ENCODE results near the gene GRB2. TPM values are rescaled to one million over a fixed set of nuclear protein-coding genes. Genes with fewer than 3 reads are reported as not detected.
A peak's percentile ranks its signal among the peaks of the same experiment; 100 is the strongest.

The GRB2 gene
- total and polyA plus RNA-seq, 4 donors, result 51.0 to 198 (median 114) TPM

DNA sequence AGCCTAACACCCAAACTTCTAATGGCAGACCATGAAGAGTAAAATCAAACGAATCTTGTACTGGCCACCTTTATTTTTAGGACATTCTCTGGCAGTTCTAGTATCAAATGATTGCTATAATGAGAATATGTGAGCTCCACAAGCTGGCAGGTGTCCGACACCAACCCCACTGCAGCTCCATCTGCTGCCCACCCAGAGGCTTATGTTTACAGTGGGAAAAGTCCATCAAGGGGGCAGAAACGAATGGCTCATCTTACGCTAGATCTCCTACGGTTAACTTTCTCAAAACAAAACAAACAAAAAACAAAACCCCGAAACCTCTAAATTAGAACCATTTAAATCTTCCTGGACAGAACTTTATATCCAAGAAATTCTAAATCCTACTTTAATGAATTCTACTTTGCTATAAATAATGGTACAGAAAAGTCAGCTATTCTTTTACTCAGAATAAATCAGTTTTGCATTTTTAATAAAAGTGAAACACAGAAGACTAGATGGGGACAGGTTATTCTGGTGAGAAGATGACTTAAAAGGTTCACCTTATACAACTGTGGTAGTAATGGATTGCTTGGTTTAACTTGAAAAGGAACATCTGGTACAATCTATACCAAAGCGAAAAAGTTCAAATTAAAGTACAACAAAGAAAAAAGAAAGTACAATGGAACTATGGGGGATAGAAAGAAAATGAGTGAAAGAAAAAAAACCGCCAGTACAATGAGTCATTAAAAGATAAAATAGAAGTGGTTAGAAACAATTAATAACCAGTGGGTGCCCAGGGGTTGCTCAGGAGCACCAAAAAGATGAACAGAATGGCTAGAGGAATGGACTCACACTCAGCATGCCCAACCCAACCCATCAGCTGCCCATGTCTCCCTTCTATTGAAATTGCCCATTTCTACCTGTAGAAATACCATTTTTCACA, 40.2 kb downstream of the GRB2 start:
- Histone ChIP-seq H3K27ac (ENCODE audit: low read depth in 1 of 2, low read length in 1 of 2) (peak overlapping the region in 1 of 2 donors; percentile 31), H3K4me1 (ENCODE audit: control insufficient read depth in 5 of 5, insufficient read depth in 5 of 5, low read length in 5 of 5) (peaks cover 0 to 43% (median 2%) of the 10 kb centered on the region in 5 donors), H3K27me3 (ENCODE audit: control insufficient read depth in 3 of 3, insufficient read depth in 3 of 3, low read length in 2 of 3) (no peaks in the 10 kb centered on the region), H3K9me3 (ENCODE audit: control insufficient read depth in 4 of 4, insufficient read depth in 3 of 4, low read length in 3 of 4) (no peaks in the 10 kb centered on the region), H3K9ac (ENCODE audit: insufficient read depth in 1 of 2, low read length in 2 of 2) (no peak overlapping the region), H3K4me3 (no peak overlapping the region), H3K36me3 (ENCODE audit: control insufficient read depth in 4 of 4, insufficient read depth in 4 of 4, low read length in 4 of 4) (no peaks in the 10 kb centered on the region)
- TF ChIP-seq, protein P1, sequence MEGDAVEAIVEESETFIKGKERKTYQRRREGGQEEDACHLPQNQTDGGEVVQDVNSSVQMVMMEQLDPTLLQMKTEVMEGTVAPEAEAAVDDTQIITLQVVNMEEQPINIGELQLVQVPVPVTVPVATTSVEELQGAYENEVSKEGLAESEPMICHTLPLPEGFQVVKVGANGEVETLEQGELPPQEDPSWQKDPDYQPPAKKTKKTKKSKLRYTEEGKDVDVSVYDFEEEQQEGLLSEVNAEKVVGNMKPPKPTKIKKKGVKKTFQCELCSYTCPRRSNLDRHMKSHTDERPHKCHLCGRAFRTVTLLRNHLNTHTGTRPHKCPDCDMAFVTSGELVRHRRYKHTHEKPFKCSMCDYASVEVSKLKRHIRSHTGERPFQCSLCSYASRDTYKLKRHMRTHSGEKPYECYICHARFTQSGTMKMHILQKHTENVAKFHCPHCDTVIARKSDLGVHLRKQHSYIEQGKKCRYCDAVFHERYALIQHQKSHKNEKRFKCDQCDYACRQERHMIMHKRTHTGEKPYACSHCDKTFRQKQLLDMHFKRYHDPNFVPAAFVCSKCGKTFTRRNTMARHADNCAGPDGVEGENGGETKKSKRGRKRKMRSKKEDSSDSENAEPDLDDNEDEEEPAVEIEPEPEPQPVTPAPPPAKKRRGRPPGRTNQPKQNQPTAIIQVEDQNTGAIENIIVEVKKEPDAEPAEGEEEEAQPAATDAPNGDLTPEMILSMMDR (IDR thresholded peaks at IDR 0.05; ENCODE audit: control extremely low read depth, extremely low read depth), result no peak
- no peak for DNase-seq
- WGBS, 2 donors, result 71 to 79% methylated on average over 8 of the region's 8 CpGs
- ATAC-seq (ENCODE audit: insufficient read depth, low FRiP score), result no peak

- no peaks in the 10 kb centered on the region for H3K36me3 ChIP-seq (ENCODE audit: control insufficient read depth in 4 of 4, insufficient read depth in 4 of 4, low read length in 4 of 4)
- H3K4me1 ChIP-seq (ENCODE audit: control insufficient read depth in 5 of 5, insufficient read depth in 5 of 5, low read length in 5 of 5), result peaks cover 0 to 34% (median 2%) of the 10 kb centered on the region in 5 donors
- 76 to 87% methylated on average over 2 of the region's 2 CpGs for WGBS, 2 donors
- H3K9me3 ChIP-seq (ENCODE audit: control insufficient read depth in 4 of 4, insufficient read depth in 3 of 4, low read length in 3 of 4), result no peaks in the 10 kb centered on the region
- DNase-seq, result no peak
- peak; percentile 34 for ATAC-seq (ENCODE audit: insufficient read depth, low FRiP score)
- H3K4me3 ChIP-seq, result no peak overlapping the region
- TF ChIP-seq, protein P1 (IDR thresholded peaks at IDR 0.05; ENCODE audit: control extremely low read depth, extremely low read depth), result no peak
- H3K9ac ChIP-seq (ENCODE audit: insufficient read depth in 1 of 2, low read length in 2 of 2), result no peak overlapping the region
- H3K27me3 ChIP-seq (ENCODE audit: control insufficient read depth in 3 of 3, insufficient read depth in 3 of 3, low read length in 2 of 3), result no peaks in the 10 kb centered on the region
- H3K27ac ChIP-seq (ENCODE audit: low read depth in 1 of 2, low read length in 1 of 2), result no peak overlapping the region
Measured at GRCh38 chr17:75364078-75364477, 41.4 kb downstream of the GRB2 start.

GRCh38 chr17:75361996-75362395, 43.5 kb downstream of the GRB2 start:
- H3K9me3 ChIP-seq (ENCODE audit: control insufficient read depth in 4 of 4, insufficient read depth in 3 of 4, low read length in 3 of 4), result no peaks in the 10 kb centered on the region
- H3K27ac ChIP-seq (ENCODE audit: low read depth in 1 of 2, low read length in 1 of 2), result no peak overlapping the region
- 43 to 74% methylated on average over 2 of the region's 2 CpGs for whole genome bisulfite sequencing, 2 donors
- DNase-seq (no peak), ATAC-seq (ENCODE audit: insufficient read depth, low FRiP score) (no peak)
- H3K4me3 ChIP-seq, result no peak overlapping the region
- peaks cover 0 to 30% (median 2%) of the 10 kb centered on the region in 5 donors for H3K4me1 ChIP-seq (ENCODE audit: control insufficient read depth in 5 of 5, insufficient read depth in 5 of 5, low read length in 5 of 5)
- TF ChIP-seq, protein P1 (IDR thresholded peaks at IDR 0.05; ENCODE audit: control extremely low read depth, extremely low read depth), result no peak
- H3K36me3 ChIP-seq (ENCODE audit: control insufficient read depth in 4 of 4, insufficient read depth in 4 of 4, low read length in 4 of 4), result no peaks in the 10 kb centered on the region
- H3K27me3 ChIP-seq (ENCODE audit: control insufficient read depth in 3 of 3, insufficient read depth in 3 of 3, low read length in 2 of 3), result no peaks in the 10 kb centered on the region
- no peak overlapping the region for H3K9ac ChIP-seq (ENCODE audit: insufficient read depth in 1 of 2, low read length in 2 of 2)

Measured in lung (tissue), 12 donors.